IPS-20b (cell line): ENCODE measurements around the gene PCDH9.

Experiments used
- H3K27ac ChIP-seq: one replicate; pipeline ENCODE4 v1.5.1; 2013; ENCODE audit warnings: low read length
- H3K27me3 ChIP-seq: 2 replicates; pipeline ENCODE4 v1.6.1; 2013; ENCODE audit warnings: mild to moderate bottlenecking, low read length, inconsistent platforms; ENCODE audit not compliant: insufficient read depth
- H3K36me3 ChIP-seq: 2 replicates; pipeline ENCODE4 v1.6.1; 2013; ENCODE audit warnings: low read depth, mild to moderate bottlenecking, inconsistent platforms, low read length, moderate library complexity; ENCODE audit not compliant: insufficient read depth
- H3K4me1 ChIP-seq: 2 replicates; pipeline ENCODE4 v1.6.1; 2013; ENCODE audit warnings: mild to moderate bottlenecking, control low read depth, inconsistent platforms, low read length, moderate library complexity; ENCODE audit not compliant: insufficient read depth
- H3K4me3 ChIP-seq: 2 replicates; pipeline ENCODE4 v1.5.1; 2013; ENCODE audit warnings: mild to moderate bottlenecking, low read length, inconsistent platforms
- H3K9ac ChIP-seq: 2 replicates; pipeline ENCODE4 v1.6.1; 2013; ENCODE audit warnings: low read depth, mild to moderate bottlenecking, inconsistent platforms, low read length, moderate library complexity
- H3K9me3 ChIP-seq: 2 replicates; pipeline ENCODE4 v1.6.1; 2013; ENCODE audit warnings: mild to moderate bottlenecking, low read depth, low read length, inconsistent platforms; ENCODE audit not compliant: insufficient read depth

PCDH9 gene

GRCh38 chr13:67232384-67232783 is 2.2 kb upstream of the PCDH9 start:
- H3K9me3 ChIP-seq, result no peaks in the 10 kb centered on the region
- H3K36me3 ChIP-seq, result no peaks in the 10 kb centered on the region
- H3K4me1 ChIP-seq, result peaks cover 17% of the 10 kb centered on the region
- no peak overlapping the region for H3K4me3 ChIP-seq
- peaks cover 34% of the 10 kb centered on the region for H3K27me3 ChIP-seq
- no peak overlapping the region for H3K27ac ChIP-seq
- no peak overlapping the region for H3K9ac ChIP-seq

DNA sequence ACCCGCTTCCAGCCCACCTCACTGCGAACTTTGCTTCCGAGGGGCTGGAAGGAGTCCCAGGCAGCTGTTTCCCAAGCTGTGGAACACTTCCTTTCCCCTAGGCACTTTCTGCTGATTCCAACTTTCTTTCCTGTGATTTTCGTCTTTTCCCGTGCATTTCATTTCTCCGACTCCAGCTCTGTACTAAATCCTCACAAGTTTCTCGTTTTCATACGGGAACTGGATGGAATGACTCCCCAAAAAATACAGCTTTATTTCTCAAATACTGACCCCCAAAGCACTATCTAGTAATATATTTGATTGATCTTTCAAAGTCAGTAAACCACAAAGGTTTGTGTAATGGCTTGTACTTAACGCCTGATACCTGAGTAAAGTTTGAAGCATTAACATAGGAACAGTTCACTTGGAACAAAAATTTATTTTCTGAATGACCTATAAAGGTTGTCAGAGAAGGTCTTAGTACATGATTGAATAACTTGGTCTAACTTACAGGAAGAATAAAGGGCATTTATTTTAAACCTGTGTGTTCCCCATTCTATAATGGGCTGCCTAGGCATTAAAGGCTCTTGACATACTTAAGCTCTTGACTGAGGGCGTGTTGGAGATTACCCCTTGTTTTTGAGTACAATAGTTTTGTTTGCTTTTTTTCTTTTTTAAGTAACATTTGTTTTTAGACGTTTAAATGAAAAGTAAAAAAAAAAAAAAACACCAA is 1.3 kb upstream of the PCDH9 start:
- Histone ChIP-seq H3K9me3 (no peaks in the 10 kb centered on the region), H3K9ac (peak overlapping the region; percentile 79), H3K27me3 (peaks cover 34% of the 10 kb centered on the region), H3K4me1 (peaks cover 17% of the 10 kb centered on the region), H3K4me3 (peak overlapping the region; percentile 90), H3K27ac (no peak overlapping the region), H3K36me3 (no peaks in the 10 kb centered on the region)

DNA sequence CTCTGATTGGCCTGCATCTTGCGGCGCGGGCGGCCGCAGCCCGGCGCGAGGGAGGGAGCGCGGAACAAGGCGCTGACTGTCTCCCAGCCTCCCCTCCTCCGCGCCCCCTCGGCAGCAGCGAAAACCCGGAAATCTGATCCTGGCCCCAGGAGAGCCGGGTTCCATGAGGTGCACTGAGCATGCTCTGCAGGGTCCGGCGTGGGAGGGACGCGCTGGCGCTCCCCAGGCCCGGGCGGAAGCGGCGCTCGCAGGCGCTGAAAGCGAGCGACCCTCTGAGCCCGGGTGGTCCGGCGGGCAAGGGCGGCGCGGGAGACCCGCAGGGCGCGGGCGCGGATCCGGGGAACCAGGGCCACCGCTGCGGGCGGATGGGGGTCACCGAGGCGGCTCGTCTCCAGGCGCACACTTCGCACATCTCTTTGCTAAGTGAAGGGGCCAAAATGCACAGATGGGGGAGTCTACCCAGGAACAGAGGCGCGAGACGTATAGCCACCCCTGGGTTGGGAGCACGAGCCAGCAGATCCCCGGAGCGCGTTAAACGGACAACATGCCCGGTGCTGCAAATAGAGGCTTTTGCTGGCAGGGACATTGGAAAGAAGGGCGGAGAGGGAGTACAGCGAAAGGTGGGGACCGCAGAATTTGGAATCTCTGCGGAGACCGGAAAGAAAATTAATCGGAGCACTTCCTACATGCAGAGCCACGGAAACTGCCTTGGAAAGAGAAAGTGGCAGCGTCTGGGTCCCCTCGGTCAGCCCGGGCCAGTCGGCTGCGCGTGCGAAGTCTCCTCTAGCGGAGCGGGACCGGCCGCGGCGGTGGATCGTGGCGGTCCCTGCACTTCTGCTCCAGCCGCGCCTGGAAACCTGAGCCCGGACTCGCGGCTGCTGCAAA is 510 bp upstream of the PCDH9 start:
- Histone ChIP-seq H3K27me3 (peaks cover 34% of the 10 kb centered on the region), H3K36me3 (no peaks in the 10 kb centered on the region), H3K27ac (no peak overlapping the region), H3K9me3 (no peaks in the 10 kb centered on the region), H3K4me3 (peak overlapping the region; percentile 90), H3K4me1 (peaks cover 17% of the 10 kb centered on the region), H3K9ac (peak overlapping the region; percentile 79)

GRCh38 chr13:67228916-67229315 is 1.2 kb downstream of the PCDH9 start:
- H3K27me3 ChIP-seq, result peaks cover 34% of the 10 kb centered on the region
- no peaks in the 10 kb centered on the region for H3K9me3 ChIP-seq
- H3K4me3 ChIP-seq, result peak overlapping the region; percentile 90
- peaks cover 15% of the 10 kb centered on the region for H3K4me1 ChIP-seq
- no peaks in the 10 kb centered on the region for H3K36me3 ChIP-seq
- no peak overlapping the region for H3K9ac ChIP-seq
- H3K27ac ChIP-seq, result no peak overlapping the region

DNA sequence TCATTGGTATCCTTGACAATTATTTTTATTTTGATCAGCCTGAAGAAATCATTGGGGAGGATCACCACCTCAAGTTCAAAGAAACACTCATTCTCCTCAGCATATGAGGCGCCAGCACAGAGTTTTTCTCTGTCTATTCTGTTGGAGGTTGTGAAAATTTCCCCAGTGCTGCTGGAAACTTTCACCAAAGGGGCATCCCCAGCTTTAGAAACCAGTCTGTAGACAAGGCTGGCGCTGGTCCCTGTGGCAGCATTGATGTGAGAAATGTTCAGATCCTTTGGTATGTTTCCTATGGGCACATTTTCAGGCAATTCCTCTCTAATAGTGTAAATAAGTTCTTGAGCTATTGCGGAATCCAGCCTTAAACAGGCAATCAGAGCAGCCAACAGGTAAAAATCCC is 2.1 kb downstream of the PCDH9 start:
- no peak overlapping the region for H3K4me3 ChIP-seq
- peaks cover 15% of the 10 kb centered on the region; the same call in 1 of the 2 replicates for H3K4me1 ChIP-seq
- H3K36me3 ChIP-seq, result no peaks in the 10 kb centered on the region
- no peak overlapping the region for H3K27ac ChIP-seq
- no peak overlapping the region for H3K9ac ChIP-seq
- no peaks in the 10 kb centered on the region for H3K9me3 ChIP-seq
- H3K27me3 ChIP-seq, result peaks cover 34% of the 10 kb centered on the region

DNA sequence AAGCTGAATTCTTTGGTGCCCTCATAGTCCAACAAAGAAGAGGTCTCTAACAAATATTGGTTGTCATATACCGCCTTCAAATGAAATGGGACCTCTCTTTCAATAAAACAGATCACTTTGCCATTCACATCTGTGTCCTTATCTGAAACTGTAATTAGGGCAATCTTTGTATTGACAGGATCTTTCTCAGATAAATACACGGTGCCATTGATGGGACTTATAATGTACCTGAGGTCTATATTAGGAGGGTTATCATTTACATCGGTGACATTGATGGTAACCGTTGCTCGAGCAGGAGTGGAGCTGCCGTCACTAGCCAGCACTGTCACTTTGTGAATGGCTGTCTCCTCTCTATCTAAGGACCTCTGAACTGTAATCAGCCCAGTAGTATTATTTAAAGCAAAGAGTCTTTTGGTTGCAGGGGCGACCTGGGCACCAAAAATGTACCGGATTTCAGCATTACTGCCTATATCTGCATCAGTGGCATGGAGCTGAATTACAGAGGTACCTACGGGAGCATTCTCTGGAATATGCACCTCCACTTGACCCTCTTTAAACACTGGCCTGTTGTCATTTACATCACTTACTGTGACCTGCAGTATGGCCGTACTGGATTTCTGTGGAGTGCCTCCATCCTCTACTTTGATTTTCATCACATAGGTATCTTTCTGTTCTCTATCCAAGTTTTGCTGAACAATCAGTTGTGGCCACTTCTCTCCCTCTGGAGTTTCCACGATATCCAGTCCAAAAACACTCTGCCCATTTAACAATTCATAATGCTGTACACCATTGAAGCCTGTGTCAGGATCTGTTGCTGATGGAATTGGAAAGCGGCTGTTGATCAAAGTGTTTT is 2.8 kb downstream of the PCDH9 start:
- Histone ChIP-seq H3K4me3 (no peak overlapping the region), H3K9ac (no peak overlapping the region), H3K27me3 (peaks cover 34% of the 10 kb centered on the region), H3K4me1 (peaks cover 15% of the 10 kb centered on the region; the same call in 1 of the 2 replicates), H3K36me3 (no peaks in the 10 kb centered on the region), H3K9me3 (no peaks in the 10 kb centered on the region), H3K27ac (no peak overlapping the region)

- H3K4me1 ChIP-seq, result peaks cover 15% of the 10 kb centered on the region; the same call in 1 of the 2 replicates
Observed at GRCh38 chr13:67226696-67227095, 3.4 kb downstream of the PCDH9 start.

GRCh38 chr13:67225252-67226159 is 4.6 kb downstream of the PCDH9 start:
- Histone ChIP-seq H3K9me3 (no peaks in the 10 kb centered on the region), H3K27me3 (peaks cover 27% of the 10 kb centered on the region), H3K4me1 (peaks cover 15% of the 10 kb centered on the region; the same call in 1 of the 2 replicates), H3K4me3 (no peak overlapping the region), H3K9ac (no peak overlapping the region), H3K27ac (no peak overlapping the region), H3K36me3 (no peaks in the 10 kb centered on the region)

More at GRCh38 chr13:67226696-67227095, 3.4 kb downstream of the PCDH9 start:
- H3K4me3 ChIP-seq, result no peak overlapping the region
- H3K27me3 ChIP-seq, result peaks cover 32% of the 10 kb centered on the region
- no peaks in the 10 kb centered on the region for H3K36me3 ChIP-seq
- no peaks in the 10 kb centered on the region for H3K9me3 ChIP-seq
- H3K27ac ChIP-seq, result no peak overlapping the region
- no peak overlapping the region for H3K9ac ChIP-seq

DNA sequence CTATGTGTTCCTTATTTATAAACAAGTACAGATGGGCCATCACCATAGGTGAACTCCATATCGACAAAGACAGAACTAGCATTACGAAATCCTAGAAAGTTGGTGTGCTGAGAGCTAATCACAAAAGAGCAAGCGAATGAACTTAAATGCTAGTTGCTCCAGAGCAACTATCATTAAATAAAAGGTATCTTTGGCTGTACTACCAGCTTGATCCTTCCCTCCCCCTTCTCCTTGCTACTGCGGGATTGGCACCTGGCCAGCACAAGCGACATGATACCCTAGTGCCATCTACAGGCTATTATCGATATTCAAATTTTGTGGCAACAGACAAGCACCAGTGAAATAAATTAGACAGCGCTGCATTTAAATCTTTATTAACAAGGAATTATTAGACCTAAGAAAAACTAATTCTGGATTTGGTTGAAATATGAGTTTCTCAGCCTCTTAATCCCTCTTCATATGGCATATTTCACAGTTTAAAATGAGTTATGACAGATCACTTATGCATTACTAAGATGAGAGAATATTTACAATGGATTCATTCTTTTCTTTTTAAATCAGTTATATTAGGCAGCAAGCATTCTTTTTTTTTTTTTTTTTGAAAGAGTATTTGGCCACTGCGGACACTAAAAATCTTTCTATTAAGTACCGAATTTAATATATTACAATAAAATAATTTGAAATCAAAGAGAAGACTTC is 5.8 kb downstream of the PCDH9 start:
- no peaks in the 10 kb centered on the region for H3K36me3 ChIP-seq
- peaks cover 12% of the 10 kb centered on the region; the same call in 1 of the 2 replicates for H3K4me1 ChIP-seq
- no peak overlapping the region for H3K4me3 ChIP-seq
- H3K9me3 ChIP-seq, result no peaks in the 10 kb centered on the region
- H3K27ac ChIP-seq, result no peak overlapping the region
- H3K9ac ChIP-seq, result no peak overlapping the region
- peaks cover 19% of the 10 kb centered on the region for H3K27me3 ChIP-seq

GRCh38 chr13:67223742-67224141 is 6.4 kb downstream of the PCDH9 start:
- Histone ChIP-seq H3K4me1 (peaks cover 8% of the 10 kb centered on the region; the same call in 1 of the 2 replicates), H3K9me3 (no peaks in the 10 kb centered on the region), H3K9ac (no peak overlapping the region), H3K27me3 (peaks cover 13% of the 10 kb centered on the region), H3K27ac (no peak overlapping the region), H3K4me3 (no peak overlapping the region), H3K36me3 (no peaks in the 10 kb centered on the region)
